Measurements from ENCODE around the gene GPR146.
"Not testable (repeated sequence)": the region's sequence is repeated elsewhere in the genome, so short reads cannot be mapped to it uniquely, and the experiment has no call there.

GPR146 gene

DNA sequence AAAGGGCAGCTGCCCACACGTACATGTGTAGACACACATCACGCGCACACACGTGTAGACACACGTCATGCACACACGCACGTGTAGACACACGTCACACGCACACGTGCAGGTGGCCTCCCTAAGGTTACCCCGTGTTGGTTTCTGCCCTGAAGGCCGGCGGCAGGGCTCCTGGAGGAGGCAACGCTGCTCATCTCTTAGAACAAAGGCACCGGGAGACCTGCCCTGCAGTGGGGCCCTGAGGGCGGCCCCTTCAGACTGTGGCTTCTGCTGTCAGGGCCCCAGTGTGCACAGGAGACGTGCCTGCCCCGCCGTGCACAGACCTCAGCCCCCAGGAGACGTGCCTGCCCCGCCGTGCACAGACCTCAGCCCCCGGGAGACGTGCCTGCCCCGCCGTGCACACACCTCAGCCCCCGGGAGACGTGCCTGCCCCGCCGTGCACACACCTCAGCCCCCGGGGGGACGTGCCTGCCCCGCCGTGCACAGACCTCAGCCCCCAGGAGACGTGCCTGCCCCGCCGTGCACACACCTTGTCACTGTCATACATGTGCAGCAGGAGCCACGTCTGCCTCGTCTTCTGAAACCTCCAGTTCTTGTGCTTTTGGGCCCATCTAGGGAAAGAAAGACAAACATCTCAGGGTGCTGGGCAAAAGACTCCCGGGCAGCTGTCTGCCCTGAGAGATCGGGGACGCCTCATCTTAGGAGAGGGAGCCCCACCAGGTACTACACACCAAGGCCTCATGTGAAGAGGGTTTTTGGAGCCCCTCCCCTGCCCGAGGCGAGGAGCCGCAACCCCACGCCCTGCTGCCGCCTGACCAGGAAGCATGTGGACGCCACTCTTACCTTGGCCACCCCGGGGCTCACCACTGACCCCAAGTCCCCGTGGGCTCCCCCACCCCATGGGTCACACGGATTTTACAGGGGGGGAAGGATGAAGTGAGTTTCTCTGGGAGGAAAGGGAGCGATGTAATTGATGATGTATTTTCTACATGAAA lies 44.1 kb upstream of the GPR146 start:
- Histone ChIP-seq H3F3A (ENCODE audit: insufficient read depth) (peaks cover 24% of the 10 kb centered on the region), H3K9ac (ENCODE audit: low read length) (peak overlapping the region; percentile 41; the same call in 1 of the 2 replicates), H4K20me1 (ENCODE audit: low read depth, low read length) (no peaks in the 10 kb centered on the region), H3K9me2 (replicated peaks; ENCODE audit: insufficient read depth, low read length) (no peaks in the 10 kb centered on the region), H3K27ac (ENCODE audit: low read depth, low read length) (peak overlapping the region; percentile 91), H2AFZ (ENCODE audit: low read depth, low read length, severe bottlenecking) (no peak overlapping the region), H3K4me2 (ENCODE audit: low read depth, low read length, poor library complexity, severe bottlenecking) (peak overlapping the region; percentile 46), H3K79me2 (ENCODE audit: insufficient read depth, low read length) (no peaks in the 10 kb centered on the region), H3K9me3 (ENCODE audit: insufficient read depth, low read length) (no peaks in the 10 kb centered on the region), H3K36me3 (ENCODE audit: low read length) (no peaks in the 10 kb centered on the region), H3K27me3 (ENCODE audit: low read length) (no peaks in the 10 kb centered on the region), H3K4me3 (ENCODE audit: insufficient read depth, low read length, poor library complexity, severe bottlenecking) (no peak overlapping the region)
- TF ChIP-seq, protein P1, sequence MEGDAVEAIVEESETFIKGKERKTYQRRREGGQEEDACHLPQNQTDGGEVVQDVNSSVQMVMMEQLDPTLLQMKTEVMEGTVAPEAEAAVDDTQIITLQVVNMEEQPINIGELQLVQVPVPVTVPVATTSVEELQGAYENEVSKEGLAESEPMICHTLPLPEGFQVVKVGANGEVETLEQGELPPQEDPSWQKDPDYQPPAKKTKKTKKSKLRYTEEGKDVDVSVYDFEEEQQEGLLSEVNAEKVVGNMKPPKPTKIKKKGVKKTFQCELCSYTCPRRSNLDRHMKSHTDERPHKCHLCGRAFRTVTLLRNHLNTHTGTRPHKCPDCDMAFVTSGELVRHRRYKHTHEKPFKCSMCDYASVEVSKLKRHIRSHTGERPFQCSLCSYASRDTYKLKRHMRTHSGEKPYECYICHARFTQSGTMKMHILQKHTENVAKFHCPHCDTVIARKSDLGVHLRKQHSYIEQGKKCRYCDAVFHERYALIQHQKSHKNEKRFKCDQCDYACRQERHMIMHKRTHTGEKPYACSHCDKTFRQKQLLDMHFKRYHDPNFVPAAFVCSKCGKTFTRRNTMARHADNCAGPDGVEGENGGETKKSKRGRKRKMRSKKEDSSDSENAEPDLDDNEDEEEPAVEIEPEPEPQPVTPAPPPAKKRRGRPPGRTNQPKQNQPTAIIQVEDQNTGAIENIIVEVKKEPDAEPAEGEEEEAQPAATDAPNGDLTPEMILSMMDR (IDR thresholded peaks at IDR 0.05; ENCODE audit: insufficient read depth, low read length, poor library complexity, severe bottlenecking), result no peak
- TF ChIP-seq EZH2phosphoT487 (conservative IDR thresholded peaks at IDR 0.05; ENCODE audit: low read length), result no peak

GRCh38 chr7:1001069-1001770 lies 43.1 kb upstream of the GPR146 start:
- H3K9me3 ChIP-seq (ENCODE audit: insufficient read depth, low read length); H3K9me2 ChIP-seq (replicated peaks; ENCODE audit: insufficient read depth, low read length); H3K4me3 ChIP-seq (ENCODE audit: insufficient read depth, low read length, poor library complexity, severe bottlenecking); H2AFZ ChIP-seq (ENCODE audit: low read depth, low read length, severe bottlenecking); H3K79me2 ChIP-seq (ENCODE audit: insufficient read depth, low read length); H3K27me3 ChIP-seq (ENCODE audit: low read length); H4K20me1 ChIP-seq (ENCODE audit: low read depth, low read length); H3K36me3 ChIP-seq (ENCODE audit: low read length): not testable (repeated sequence)
- peak overlapping the region; percentile 46 for H3K4me2 ChIP-seq (ENCODE audit: low read depth, low read length, poor library complexity, severe bottlenecking)
- peaks cover 23% of the 10 kb centered on the region for H3F3A ChIP-seq (ENCODE audit: insufficient read depth)
- H3K9ac ChIP-seq (ENCODE audit: low read length), result peak overlapping the region; percentile 41; the same call in 1 of the 2 replicates
- H3K27ac ChIP-seq (ENCODE audit: low read depth, low read length), result peak overlapping the region; percentile 91

- peak overlapping the region; percentile 6 for H3K4me2 ChIP-seq (ENCODE audit: low read depth, low read length, poor library complexity, severe bottlenecking)
- H3K4me3 ChIP-seq (ENCODE audit: insufficient read depth, low read length, poor library complexity, severe bottlenecking); H3K27me3 ChIP-seq (ENCODE audit: low read length); H3K36me3 ChIP-seq (ENCODE audit: low read length); H3K9ac ChIP-seq (ENCODE audit: low read length); H3K79me2 ChIP-seq (ENCODE audit: insufficient read depth, low read length); H3K9me3 ChIP-seq (ENCODE audit: insufficient read depth, low read length); H4K20me1 ChIP-seq (ENCODE audit: low read depth, low read length); H2AFZ ChIP-seq (ENCODE audit: low read depth, low read length, severe bottlenecking); H3K9me2 ChIP-seq (replicated peaks; ENCODE audit: insufficient read depth, low read length): not testable (repeated sequence)
- peaks cover 23% of the 10 kb centered on the region for H3F3A ChIP-seq (ENCODE audit: insufficient read depth)
- peak overlapping the region; percentile 18; the same call in 1 of the 2 replicates for H3K27ac ChIP-seq (ENCODE audit: low read depth, low read length)
These were observed 42.3 kb upstream of the GPR146 start for GRCh38 chr7:1002026-1002425.

- not testable (repeated sequence) for H3K4me3 ChIP-seq (ENCODE audit: insufficient read depth, low read length, poor library complexity, severe bottlenecking); H3K27me3 ChIP-seq (ENCODE audit: low read length); H3K36me3 ChIP-seq (ENCODE audit: low read length); H2AFZ ChIP-seq (ENCODE audit: low read depth, low read length, severe bottlenecking); H4K20me1 ChIP-seq (ENCODE audit: low read depth, low read length); H3K9me3 ChIP-seq (ENCODE audit: insufficient read depth, low read length); H3K9ac ChIP-seq (ENCODE audit: low read length); H3K9me2 ChIP-seq (replicated peaks; ENCODE audit: insufficient read depth, low read length); H3K79me2 ChIP-seq (ENCODE audit: insufficient read depth, low read length)
- Histone ChIP-seq H3F3A (ENCODE audit: insufficient read depth) (peaks cover 23% of the 10 kb centered on the region), H3K4me2 (ENCODE audit: low read depth, low read length, poor library complexity, severe bottlenecking) (peak overlapping the region; percentile 6), H3K27ac (ENCODE audit: low read depth, low read length) (peak overlapping the region; percentile 18; the same call in 1 of the 2 replicates)
These were observed 41.9 kb upstream of the GPR146 start for GRCh38 chr7:1002445-1002844.
